GM23338 (cell line): ENCODE measurements around the gene ATPAF1. TPM values are rescaled to one million over a fixed set of nuclear protein-coding genes. Genes with fewer than 3 reads are reported as not detected.

Experiments
- ATAC-seq: fragments of 200-7000 bp; cut with Tn5 transposase; 3 replicates; pipeline ENCODE4 v1.9.1; 2020
- DNase-seq: peaks from one replicate; pipeline ENCODE4 v3.0.0-alpha.2; 2015; ENCODE audit warnings: low spot score
- H2AFZ ChIP-seq: fragments of 200-600 bp; sonication (generic); 2 replicates; pipeline ENCODE4 v1.8.0; 2016; ENCODE audit warnings: antibody characterized with exemption, mild to moderate bottlenecking, moderate library complexity
- H3F3A ChIP-seq: fragments of 200-600 bp; sonication (generic); replicated peaks from 2 replicates; pipeline ENCODE4 v1.8.0; 2017; ENCODE audit warnings: antibody characterized with exemption, mixed run types, low read depth
- H3K27ac ChIP-seq: fragments of 200-600 bp; sonication (generic); 2 replicates; pipeline ENCODE4 v1.6.1; 2016; ENCODE audit warnings: low read depth
- H3K27me3 ChIP-seq: fragments of 200-600 bp; sonication (generic); 2 replicates; pipeline ENCODE4 v1.8.0; 2016; ENCODE audit warnings: mild to moderate bottlenecking, mixed run types, moderate library complexity; ENCODE audit not compliant: insufficient read depth
- H3K36me3 ChIP-seq: fragments of 200-600 bp; sonication (generic); 2 replicates; pipeline ENCODE4 v1.8.0; 2016; ENCODE audit warnings: mild to moderate bottlenecking; ENCODE audit not compliant: insufficient read depth
- H3K4me1 ChIP-seq: fragments of 200-600 bp; sonication (generic); 2 replicates; pipeline ENCODE4 v1.8.0; 2016; ENCODE audit warnings: mild to moderate bottlenecking, moderate library complexity; ENCODE audit not compliant: insufficient read depth
- H3K4me2 ChIP-seq: fragments of 200-600 bp; sonication (generic); 2 replicates; pipeline ENCODE4 v1.7.1; 2017; ENCODE audit warnings: mixed run types
- H3K4me3 ChIP-seq: fragments of 200-600 bp; sonication (generic); 2 replicates; pipeline ENCODE4 v1.6.1; 2016; ENCODE audit warnings: mixed run types
- H3K79me2 ChIP-seq: fragments of 200-600 bp; sonication (generic); replicated peaks from 2 replicates; pipeline ENCODE4 v1.8.0; 2017; ENCODE audit warnings: mild to moderate bottlenecking; ENCODE audit not compliant: insufficient read depth
- H3K9me2 ChIP-seq: fragments of 200-600 bp; sonication (generic); 2 replicates; pipeline ENCODE4 v1.8.0; 2017; ENCODE audit not compliant: insufficient read depth
- H4K20me1 ChIP-seq: fragments of 200-600 bp; sonication (generic); replicated peaks from 2 replicates; pipeline ENCODE4 v1.8.0; 2017; ENCODE audit warnings: mild to moderate bottlenecking; ENCODE audit not compliant: insufficient read depth
- H3K27ac Mint-ChIP-seq: 2 replicates; pipeline ENCODE4 v1.8.0; 2020; ENCODE audit warnings: inconsistent platforms, mild to moderate bottlenecking, moderate library complexity, mixed read lengths
- H3K27me3 Mint-ChIP-seq: 3 replicates; pipeline ENCODE4 v1.8.0; 2022; ENCODE audit warnings: low read depth, mild to moderate bottlenecking, moderate library complexity, mixed read lengths, inconsistent platforms; ENCODE audit not compliant: insufficient read depth, poor library complexity
- H3K36me3 Mint-ChIP-seq: 3 replicates; pipeline ENCODE4 v1.8.0; 2021; ENCODE audit warnings: low read depth, mild to moderate bottlenecking, inconsistent platforms, moderate library complexity, mixed read lengths
- H3K4me1 Mint-ChIP-seq: 3 replicates; pipeline ENCODE4 v1.8.0; 2020; ENCODE audit warnings: mild to moderate bottlenecking, inconsistent platforms, mixed read lengths
- H3K4me3 Mint-ChIP-seq: 3 replicates; pipeline ENCODE4 v1.8.0; 2021; ENCODE audit warnings: moderate library complexity, mild to moderate bottlenecking, inconsistent platforms, mixed read lengths
- H3K9me3 Mint-ChIP-seq: 3 replicates; pipeline ENCODE4 v1.8.0; 2020; ENCODE audit warnings: moderate library complexity, mild to moderate bottlenecking, inconsistent platforms, mixed read lengths
- CREB1 ChIP-seq: fragments of 250-450 bp; sonication (Bioruptor Pico); IDR thresholded peaks from 2 replicates; pipeline ENCODE4 v1.5.0; 2020; ENCODE audit warnings: low read depth, mild to moderate bottlenecking, moderate library complexity
- EZH2 ChIP-seq: fragments of 200-600 bp; sonication (generic); IDR thresholded peaks from one replicate; pipeline ENCODE4 v1.8.0; 2017; ENCODE audit warnings: antibody characterized with exemption, mild to moderate bottlenecking, low read depth; ENCODE audit not compliant: unreplicated experiment
- EZH2phosphoT487 ChIP-seq: fragments of 200-600 bp; sonication (generic); IDR thresholded peaks from one replicate; pipeline ENCODE4 v1.8.1; 2018; ENCODE audit warnings: antibody characterized with exemption; ENCODE audit not compliant: unreplicated experiment
- ZNF114 ChIP-seq: fragments of 250-450 bp; sonication (Bioruptor Pico); IDR thresholded peaks from 2 replicates; pipeline ENCODE4 v1.5.0; 2020; ENCODE audit warnings: mild to moderate bottlenecking, moderate library complexity
- polyA plus RNA-seq: library from polyadenylated mRNA; unstranded; fragments of >200 nt; fragmentation: Nextera tagmentation; extraction: Ambion mirVana; gene quantifications from 2 replicates; pipeline ENCODE4 v1.2.1, GENCODE V29; 2016
- total RNA-seq: library from RNA; depleted of rRNA; stranded (reverse); fragments of >200 nt; shearing (Covaris generic); gene quantifications from 2 replicates; pipeline ENCODE4 v1.2.3, GENCODE V29; 2014
- TF ChIP-seq, protein P1 (sequence below): IDR thresholded peaks from one replicate; pipeline ENCODE4 v1.6.1; 2018; ENCODE audit warnings: antibody characterized with exemption; ENCODE audit not compliant: unreplicated experiment
- TF ChIP-seq, protein P2 (sequence below): fragments of 250-450 bp; sonication (Bioruptor Pico); IDR thresholded peaks from 2 replicates; pipeline ENCODE4 v1.5.0; 2020; ENCODE audit warnings: mild to moderate bottlenecking, moderate library complexity

The ATPAF1 gene
- total and polyA plus RNA-seq, 2 experiments from 2014 or later, result 41.2 to 67.6 TPM

GRCh38 chr1:46594063-46594462, 74.1 kb downstream of the ATPAF1 start:
- H3K36me3 Mint-ChIP-seq, result peaks cover 9% of the 10 kb centered on the region; the same call in 2 of the 3 replicates
- no peak for ATAC-seq
- TF ChIP-seq EZH2phosphoT487 (no peak), CREB1 (CRISPR knock-in tag) (no peak), ZNF114 (CRISPR knock-in tag) (no peak), EZH2 (no peak)
- TF ChIP-seq, protein P1, sequence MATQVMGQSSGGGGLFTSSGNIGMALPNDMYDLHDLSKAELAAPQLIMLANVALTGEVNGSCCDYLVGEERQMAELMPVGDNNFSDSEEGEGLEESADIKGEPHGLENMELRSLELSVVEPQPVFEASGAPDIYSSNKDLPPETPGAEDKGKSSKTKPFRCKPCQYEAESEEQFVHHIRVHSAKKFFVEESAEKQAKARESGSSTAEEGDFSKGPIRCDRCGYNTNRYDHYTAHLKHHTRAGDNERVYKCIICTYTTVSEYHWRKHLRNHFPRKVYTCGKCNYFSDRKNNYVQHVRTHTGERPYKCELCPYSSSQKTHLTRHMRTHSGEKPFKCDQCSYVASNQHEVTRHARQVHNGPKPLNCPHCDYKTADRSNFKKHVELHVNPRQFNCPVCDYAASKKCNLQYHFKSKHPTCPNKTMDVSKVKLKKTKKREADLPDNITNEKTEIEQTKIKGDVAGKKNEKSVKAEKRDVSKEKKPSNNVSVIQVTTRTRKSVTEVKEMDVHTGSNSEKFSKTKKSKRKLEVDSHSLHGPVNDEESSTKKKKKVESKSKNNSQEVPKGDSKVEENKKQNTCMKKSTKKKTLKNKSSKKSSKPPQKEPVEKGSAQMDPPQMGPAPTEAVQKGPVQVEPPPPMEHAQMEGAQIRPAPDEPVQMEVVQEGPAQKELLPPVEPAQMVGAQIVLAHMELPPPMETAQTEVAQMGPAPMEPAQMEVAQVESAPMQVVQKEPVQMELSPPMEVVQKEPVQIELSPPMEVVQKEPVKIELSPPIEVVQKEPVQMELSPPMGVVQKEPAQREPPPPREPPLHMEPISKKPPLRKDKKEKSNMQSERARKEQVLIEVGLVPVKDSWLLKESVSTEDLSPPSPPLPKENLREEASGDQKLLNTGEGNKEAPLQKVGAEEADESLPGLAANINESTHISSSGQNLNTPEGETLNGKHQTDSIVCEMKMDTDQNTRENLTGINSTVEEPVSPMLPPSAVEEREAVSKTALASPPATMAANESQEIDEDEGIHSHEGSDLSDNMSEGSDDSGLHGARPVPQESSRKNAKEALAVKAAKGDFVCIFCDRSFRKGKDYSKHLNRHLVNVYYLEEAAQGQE, result no peak
- TF ChIP-seq, protein P2, sequence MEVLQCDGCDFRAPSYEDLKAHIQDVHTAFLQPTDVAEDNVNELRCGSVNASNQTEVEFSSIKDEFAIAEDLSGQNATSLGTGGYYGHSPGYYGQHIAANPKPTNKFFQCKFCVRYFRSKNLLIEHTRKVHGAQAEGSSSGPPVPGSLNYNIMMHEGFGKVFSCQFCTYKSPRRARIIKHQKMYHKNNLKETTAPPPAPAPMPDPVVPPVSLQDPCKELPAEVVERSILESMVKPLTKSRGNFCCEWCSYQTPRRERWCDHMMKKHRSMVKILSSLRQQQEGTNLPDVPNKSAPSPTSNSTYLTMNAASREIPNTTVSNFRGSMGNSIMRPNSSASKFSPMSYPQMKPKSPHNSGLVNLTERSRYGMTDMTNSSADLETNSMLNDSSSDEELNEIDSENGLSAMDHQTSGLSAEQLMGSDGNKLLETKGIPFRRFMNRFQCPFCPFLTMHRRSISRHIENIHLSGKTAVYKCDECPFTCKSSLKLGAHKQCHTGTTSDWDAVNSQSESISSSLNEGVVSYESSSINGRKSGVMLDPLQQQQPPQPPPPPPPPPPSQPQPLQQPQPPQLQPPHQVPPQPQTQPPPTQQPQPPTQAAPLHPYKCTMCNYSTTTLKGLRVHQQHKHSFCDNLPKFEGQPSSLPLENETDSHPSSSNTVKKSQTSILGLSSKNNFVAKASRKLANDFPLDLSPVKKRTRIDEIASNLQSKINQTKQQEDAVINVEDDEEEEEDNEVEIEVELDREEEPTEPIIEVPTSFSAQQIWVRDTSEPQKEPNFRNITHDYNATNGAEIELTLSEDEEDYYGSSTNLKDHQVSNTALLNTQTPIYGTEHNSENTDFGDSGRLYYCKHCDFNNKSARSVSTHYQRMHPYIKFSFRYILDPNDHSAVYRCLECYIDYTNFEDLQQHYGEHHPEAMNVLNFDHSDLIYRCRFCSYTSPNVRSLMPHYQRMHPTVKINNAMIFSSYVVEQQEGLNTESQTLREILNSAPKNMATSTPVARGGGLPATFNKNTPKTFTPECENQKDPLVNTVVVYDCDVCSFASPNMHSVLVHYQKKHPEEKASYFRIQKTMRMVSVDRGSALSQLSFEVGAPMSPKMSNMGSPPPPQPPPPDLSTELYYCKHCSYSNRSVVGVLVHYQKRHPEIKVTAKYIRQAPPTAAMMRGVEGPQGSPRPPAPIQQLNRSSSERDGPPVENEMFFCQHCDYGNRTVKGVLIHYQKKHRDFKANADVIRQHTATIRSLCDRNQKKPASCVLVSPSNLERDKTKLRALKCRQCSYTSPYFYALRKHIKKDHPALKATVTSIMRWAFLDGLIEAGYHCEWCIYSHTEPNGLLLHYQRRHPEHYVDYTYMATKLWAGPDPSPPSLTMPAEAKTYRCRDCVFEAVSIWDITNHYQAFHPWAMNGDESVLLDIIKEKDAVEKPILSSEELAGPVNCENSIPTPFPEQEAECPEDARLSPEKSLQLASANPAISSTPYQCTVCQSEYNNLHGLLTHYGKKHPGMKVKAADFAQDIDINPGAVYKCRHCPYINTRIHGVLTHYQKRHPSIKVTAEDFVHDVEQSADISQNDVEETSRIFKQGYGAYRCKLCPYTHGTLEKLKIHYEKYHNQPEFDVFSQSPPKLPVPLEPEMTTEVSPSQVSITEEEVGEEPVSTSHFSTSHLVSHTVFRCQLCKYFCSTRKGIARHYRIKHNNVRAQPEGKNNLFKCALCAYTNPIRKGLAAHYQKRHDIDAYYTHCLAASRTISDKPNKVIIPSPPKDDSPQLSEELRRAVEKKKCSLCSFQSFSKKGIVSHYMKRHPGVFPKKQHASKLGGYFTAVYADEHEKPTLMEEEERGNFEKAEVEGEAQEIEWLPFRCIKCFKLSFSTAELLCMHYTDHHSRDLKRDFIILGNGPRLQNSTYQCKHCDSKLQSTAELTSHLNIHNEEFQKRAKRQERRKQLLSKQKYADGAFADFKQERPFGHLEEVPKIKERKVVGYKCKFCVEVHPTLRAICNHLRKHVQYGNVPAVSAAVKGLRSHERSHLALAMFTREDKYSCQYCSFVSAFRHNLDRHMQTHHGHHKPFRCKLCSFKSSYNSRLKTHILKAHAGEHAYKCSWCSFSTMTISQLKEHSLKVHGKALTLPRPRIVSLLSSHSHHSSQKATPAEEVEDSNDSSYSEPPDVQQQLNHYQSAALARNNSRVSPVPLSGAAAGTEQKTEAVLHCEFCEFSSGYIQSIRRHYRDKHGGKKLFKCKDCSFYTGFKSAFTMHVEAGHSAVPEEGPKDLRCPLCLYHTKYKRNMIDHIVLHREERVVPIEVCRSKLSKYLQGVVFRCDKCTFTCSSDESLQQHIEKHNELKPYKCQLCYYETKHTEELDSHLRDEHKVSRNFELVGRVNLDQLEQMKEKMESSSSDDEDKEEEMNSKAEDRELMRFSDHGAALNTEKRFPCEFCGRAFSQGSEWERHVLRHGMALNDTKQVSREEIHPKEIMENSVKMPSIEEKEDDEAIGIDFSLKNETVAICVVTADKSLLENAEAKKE (CRISPR knock-in tag), result no peak

More at GRCh38 chr1:46594063-46594462, 74.1 kb downstream of the ATPAF1 start:
- no peaks in the 10 kb centered on the region for H4K20me1 ChIP-seq
- no peak overlapping the region for H3K4me2 ChIP-seq
- H3K27me3 ChIP-seq, result no peaks in the 10 kb centered on the region
- H3K4me1 ChIP-seq, result no peaks in the 10 kb centered on the region; the same call in 1 of the 2 replicates
- no peaks in the 10 kb centered on the region for H3K9me2 ChIP-seq
- H3K4me3 Mint-ChIP-seq, result no peak overlapping the region
- no peaks in the 10 kb centered on the region for H3K27me3 Mint-ChIP-seq
- H3K27ac Mint-ChIP-seq, result no peak overlapping the region
- no peaks in the 10 kb centered on the region for H3K79me2 ChIP-seq
- no peak for DNase-seq
- H3F3A ChIP-seq, result no peaks in the 10 kb centered on the region
- H3K9me3 Mint-ChIP-seq, result no peaks in the 10 kb centered on the region
- H3K36me3 ChIP-seq, result no peaks in the 10 kb centered on the region; the same call in 1 of the 2 replicates
- no peak overlapping the region for H3K4me3 ChIP-seq
- H3K27ac ChIP-seq, result no peak overlapping the region
- H3K4me1 Mint-ChIP-seq, result peaks cover 4% of the 10 kb centered on the region; the same call in 1 of the 3 replicates
- no peak overlapping the region for H2AFZ ChIP-seq
